SK-N-SH (cell line): ENCODE data around the gene SPEG.

Experiments
- CHD2 ChIP-seq: fragments of 150-350 bp; IDR thresholded peaks from 2 replicates; pipeline ENCODE4 v1.6.1; 2018; ENCODE audit warnings: low read length; ENCODE audit not compliant: partially characterized antibody
- EZH2phosphoT487 ChIP-seq: fragments of 200-600 bp; sonication (generic); IDR thresholded peaks from 2 replicates; pipeline ENCODE4 v1.6.1; 2017; ENCODE audit warnings: low read depth, mixed run types, mild to moderate bottlenecking, antibody characterized with exemption, moderate library complexity, borderline replicate concordance
- RCOR1 ChIP-seq: fragments of 150-350 bp; IDR thresholded peaks from 2 replicates; pipeline ENCODE4 v1.6.1; 2017; ENCODE audit warnings: antibody characterized with exemption, low read length
- TF ChIP-seq, protein P1 (sequence below): fragments of 200-600 bp; sonication (generic); IDR thresholded peaks from 2 replicates; pipeline ENCODE4 v1.6.1; 2017; ENCODE audit warnings: antibody characterized with exemption, mild to moderate bottlenecking, moderate library complexity

DNA sequence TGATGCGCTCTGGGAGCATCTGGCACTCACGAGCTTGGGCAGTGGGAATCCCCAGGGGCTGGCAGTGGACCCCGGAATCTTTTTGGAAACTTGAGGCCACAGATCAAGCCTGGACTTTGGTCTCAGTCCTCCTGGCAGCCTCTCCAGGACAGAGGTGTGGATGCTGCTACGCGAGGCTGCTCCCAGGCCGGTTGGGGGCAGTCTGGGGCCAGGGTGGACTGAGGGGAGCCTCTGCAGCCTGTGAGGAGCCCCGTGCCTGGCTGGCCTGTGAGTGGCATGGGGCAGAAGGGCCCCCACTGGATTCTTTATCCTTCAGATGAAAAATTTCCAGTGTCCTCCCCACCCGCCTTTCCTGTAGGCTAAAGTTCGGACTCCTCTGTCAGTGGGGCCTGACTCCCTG, 29.2 kb upstream of the SPEG start:
- no peak for TF ChIP-seq CHD2
- TF ChIP-seq, protein P1, sequence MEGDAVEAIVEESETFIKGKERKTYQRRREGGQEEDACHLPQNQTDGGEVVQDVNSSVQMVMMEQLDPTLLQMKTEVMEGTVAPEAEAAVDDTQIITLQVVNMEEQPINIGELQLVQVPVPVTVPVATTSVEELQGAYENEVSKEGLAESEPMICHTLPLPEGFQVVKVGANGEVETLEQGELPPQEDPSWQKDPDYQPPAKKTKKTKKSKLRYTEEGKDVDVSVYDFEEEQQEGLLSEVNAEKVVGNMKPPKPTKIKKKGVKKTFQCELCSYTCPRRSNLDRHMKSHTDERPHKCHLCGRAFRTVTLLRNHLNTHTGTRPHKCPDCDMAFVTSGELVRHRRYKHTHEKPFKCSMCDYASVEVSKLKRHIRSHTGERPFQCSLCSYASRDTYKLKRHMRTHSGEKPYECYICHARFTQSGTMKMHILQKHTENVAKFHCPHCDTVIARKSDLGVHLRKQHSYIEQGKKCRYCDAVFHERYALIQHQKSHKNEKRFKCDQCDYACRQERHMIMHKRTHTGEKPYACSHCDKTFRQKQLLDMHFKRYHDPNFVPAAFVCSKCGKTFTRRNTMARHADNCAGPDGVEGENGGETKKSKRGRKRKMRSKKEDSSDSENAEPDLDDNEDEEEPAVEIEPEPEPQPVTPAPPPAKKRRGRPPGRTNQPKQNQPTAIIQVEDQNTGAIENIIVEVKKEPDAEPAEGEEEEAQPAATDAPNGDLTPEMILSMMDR: no peak
- no peak for TF ChIP-seq RCOR1
- no peak for TF ChIP-seq EZH2phosphoT487
